Heart left ventricle (tissue), 16 donors: ENCODE data around the gene LAMB4. TPM values are rescaled to one million over a fixed set of nuclear protein-coding genes. Genes with fewer than 3 reads are reported as not detected.

Source experiments
- ATAC-seq, 4 donors: fragments of 200-7000 bp; cut with Tn5 transposase; one replicate each; pipeline ENCODE4 v1.9.1; 2020 to 2022; ENCODE audit warnings: moderate library complexity in 4 of 4, mild to moderate bottlenecking in 3 of 4, moderate number of reproducible peaks in 1 of 4
- DNase-seq, 5 donors: peaks; one replicate each; pipeline ENCODE4 v3.0.0-alpha.2; 2020
- H3K27ac ChIP-seq, 12 donors: fragments of 200-600 bp; sonication (generic) in 4 of 12; one replicate each; pipeline versions ENCODE4 v1.5.0 to v1.8.0; 2016 to 2022; ENCODE audit warnings: mild to moderate bottlenecking in 2 of 12
- H3K27me3 ChIP-seq, 9 donors: fragments of 200-600 bp; sonication (generic) in 2 of 9; one replicate each; pipeline versions ENCODE4 v1.5.1 to v1.8.0; 2016 to 2022; ENCODE audit warnings: mild to moderate bottlenecking in 3 of 9
- H3K36me3 ChIP-seq, 9 donors: fragments of 200-600 bp; sonication (generic) in 2 of 9; one replicate each; pipeline versions ENCODE4 v1.5.0 to v1.8.0; 2018 to 2022; ENCODE audit warnings: mild to moderate bottlenecking in 2 of 9
- H3K4me1 ChIP-seq, 12 donors: fragments of 200-600 bp; sonication (generic) in 4 of 12; one replicate each; pipeline versions ENCODE4 v1.5.0 to v1.8.0; 2016 to 2022; ENCODE audit warnings: mild to moderate bottlenecking in 3 of 12
- H3K4me3 ChIP-seq, 12 donors: fragments of 200-600 bp; sonication (generic) in 4 of 12; one replicate each; pipeline versions ENCODE4 v1.5.0 to v1.8.0; 2017 to 2022; ENCODE audit warnings: mild to moderate bottlenecking in 9 of 12, moderate library complexity in 4 of 12
- H3K9me3 ChIP-seq, 12 donors: fragments of 200-600 bp; sonication (generic) in 4 of 12; one replicate each; pipeline versions ENCODE4 v1.5.0 to v1.8.0; 2016 to 2022; ENCODE audit warnings: mild to moderate bottlenecking in 1 of 12
- POLR2A ChIP-seq, 2 donors: fragments of 450-650 bp; IDR thresholded peaks; one replicate each; pipeline ENCODE4 v1.6.1; 2017; ENCODE audit warnings: antibody characterized with exemption in 2 of 2, mild to moderate bottlenecking in 2 of 2, moderate library complexity in 2 of 2
- WGBS, 4 donors: extraction: QIAGEN DNeasy Blood & Tissue Kit in 2 of 4; methylation state at CpG; one replicate each; pipeline versions ENCODE4 v1.1.5 to v1.1.7; 2013 to 2018; 5-methylcytosine and 5-hydroxymethylcytosine counted together
- intact Hi-C, 10 donors: fragments of 100-400 bp; cut with DNase I; formaldehyde crosslinking; loops; one replicate each; pipeline versions ENCODE4 v1.11.1 to v1.14.2; 2022
- polyA plus RNA-seq, 2 donors: library from polyadenylated mRNA; stranded (reverse); fragments of 200-250 nt; gene quantifications; one replicate each; pipeline ENCODE4 v1.2.3, GENCODE V29; 2013
- total RNA-seq, 9 donors: library from RNA; depleted of rRNA in 2 of 9; stranded (reverse); fragments of >200 nt in 2 of 9; fragmentation: NEBNext Ultra II Directional in 3 of 9; extraction: Animal tissue kit (Norgen Biotek cat#: 25700) in 3 of 9; gene quantifications; one replicate each; pipeline versions ENCODE4 v1.1.0 to v1.2.4, GENCODE V29; 2016 to 2023
- TF ChIP-seq, protein P1 (sequence below), 12 donors: fragments of 200-600 bp; sonication (generic) in 4 of 12; IDR thresholded peaks; one replicate each; pipeline versions ENCODE4 v1.5.0 to v1.8.0; 2018 to 2022; ENCODE audit warnings: antibody characterized with exemption in 12 of 12, mild to moderate bottlenecking in 5 of 12
- donor health status: ischemic (EF 13 %, LVEDD 7.1; RV severe dilation, severe dysfunction).
- donor health status: healthy with polysubstance abuse.
- donor health status: DM: no; HTN: yes; CAD: no.
- donor health status: DM: no; HTN: no; CAD: no.
- donor health status: ischemic (EF 25% LVEDD 6.9; RV normal size, moderate dysfunction).
- donor health status: ischemic (EF 25% LVEDD 5.7; RV mildly dilated, moderate dysfunction).
- donor health status: healthy.
- donor health status: DM: yes; HTN: yes; CAD: no.
- donor health status: ischemic (EF 35%, LVEDD 5.7; RV mildly dilated, moderate dysfunction).
- donor health status: nonischemic (EF 11% LVEDD 7.7; RV severe dilation, severe dysfunction).
- donor health status: DM: yes; HTN: yes; CAD: no.
- donor health status: PGD.
- donor health status: ischemic (EF 29% LVEDD 5.4; RV normal size, mild dysfunction).
- donor health status: nonischemic (EF 23%, LVEDD 6.1; RV moderate dilation, normal function).

LAMB4 gene
- total and polyA plus RNA-seq, 11 donors: 0.19 to 0.31 (median 0.26) TPM; not detected in 4

DNA sequence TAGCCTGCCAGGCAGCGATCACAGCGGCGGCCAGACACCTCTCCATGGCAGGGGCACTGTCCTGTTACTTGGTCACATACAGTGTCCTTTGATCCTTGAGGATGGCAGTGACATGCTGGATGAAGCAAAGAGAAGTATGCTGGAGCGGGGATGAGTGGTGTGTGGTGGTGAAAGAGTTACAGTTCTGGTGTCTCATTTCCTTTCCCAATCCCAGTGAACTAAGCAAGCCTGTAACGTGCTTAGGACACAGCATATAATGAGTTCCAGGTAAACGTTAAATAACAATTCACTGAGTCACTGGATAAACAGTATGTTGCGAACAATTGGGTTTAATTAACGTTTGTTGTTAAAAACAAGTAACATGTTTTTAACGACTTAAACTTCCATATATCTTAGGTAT is 63.7 kb downstream of the LAMB4 start:
- no peaks in the 10 kb centered on the region for H3K4me1 ChIP-seq
- no peak for TF ChIP-seq POLR2A (IDR thresholded peaks at IDR 0.05)
- TF ChIP-seq, protein P1, sequence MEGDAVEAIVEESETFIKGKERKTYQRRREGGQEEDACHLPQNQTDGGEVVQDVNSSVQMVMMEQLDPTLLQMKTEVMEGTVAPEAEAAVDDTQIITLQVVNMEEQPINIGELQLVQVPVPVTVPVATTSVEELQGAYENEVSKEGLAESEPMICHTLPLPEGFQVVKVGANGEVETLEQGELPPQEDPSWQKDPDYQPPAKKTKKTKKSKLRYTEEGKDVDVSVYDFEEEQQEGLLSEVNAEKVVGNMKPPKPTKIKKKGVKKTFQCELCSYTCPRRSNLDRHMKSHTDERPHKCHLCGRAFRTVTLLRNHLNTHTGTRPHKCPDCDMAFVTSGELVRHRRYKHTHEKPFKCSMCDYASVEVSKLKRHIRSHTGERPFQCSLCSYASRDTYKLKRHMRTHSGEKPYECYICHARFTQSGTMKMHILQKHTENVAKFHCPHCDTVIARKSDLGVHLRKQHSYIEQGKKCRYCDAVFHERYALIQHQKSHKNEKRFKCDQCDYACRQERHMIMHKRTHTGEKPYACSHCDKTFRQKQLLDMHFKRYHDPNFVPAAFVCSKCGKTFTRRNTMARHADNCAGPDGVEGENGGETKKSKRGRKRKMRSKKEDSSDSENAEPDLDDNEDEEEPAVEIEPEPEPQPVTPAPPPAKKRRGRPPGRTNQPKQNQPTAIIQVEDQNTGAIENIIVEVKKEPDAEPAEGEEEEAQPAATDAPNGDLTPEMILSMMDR (IDR thresholded peaks at IDR 0.05): no peak
- ATAC-seq (no peak), DNase-seq (no peak)
- no peak overlapping the region for H3K27ac ChIP-seq
- H3K9me3 ChIP-seq: no peaks in the 10 kb centered on the region
- no peaks in the 10 kb centered on the region for H3K27me3 ChIP-seq
- H3K36me3 ChIP-seq: no peaks in the 10 kb centered on the region
- intact Hi-C loops: no loop called here
- WGBS, 4 donors: 85 to 91% (median 88%) methylated on average over 9 of the region's 9 CpGs
- no peak overlapping the region for H3K4me3 ChIP-seq

DNA sequence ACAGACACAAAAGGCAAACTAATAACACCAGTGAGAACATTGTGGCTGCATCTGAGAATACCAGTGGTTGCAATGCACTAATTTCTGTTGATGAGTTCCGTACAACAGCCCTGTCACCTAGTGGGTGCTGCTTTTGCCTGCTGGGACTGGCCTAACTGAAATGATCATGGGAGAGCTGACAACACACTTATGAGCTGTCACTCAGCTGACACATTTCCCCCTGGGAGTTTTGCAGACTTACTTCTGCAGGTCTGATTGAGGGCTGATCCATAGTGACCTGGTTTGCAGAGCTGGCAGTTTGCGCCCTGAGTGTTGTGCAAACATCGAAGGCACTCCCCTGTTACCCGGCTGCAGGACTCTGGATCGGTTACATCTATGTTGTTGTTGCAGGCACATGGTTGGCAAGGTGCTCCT is 66.6 kb downstream of the LAMB4 start:
- no peaks in the 10 kb centered on the region for H3K36me3 ChIP-seq
- intact Hi-C loops: no loop called here
- WGBS, 4 donors: 89 to 97% (median 91%) methylated on average over 5 of the region's 5 CpGs
- H3K4me1 ChIP-seq: peaks cover 0 to 3% (median 0%) of the 10 kb centered on the region in 12 donors
- no peak overlapping the region for H3K27ac ChIP-seq
- H3K4me3 ChIP-seq: no peak overlapping the region
- no peak for ATAC-seq
- no peaks in the 10 kb centered on the region for H3K9me3 ChIP-seq
- no peaks in the 10 kb centered on the region for H3K27me3 ChIP-seq
- no peak for DNase-seq
- TF ChIP-seq POLR2A (IDR thresholded peaks at IDR 0.05): no peak

GRCh38 chr7:108062250-108063014 is 67.7 kb downstream of the LAMB4 start:
- Histone ChIP-seq H3K27ac (no peak overlapping the region), H3K4me3 (no peak overlapping the region), H3K9me3 (no peaks in the 10 kb centered on the region), H3K4me1 (peaks cover 0 to 3% (median 0%) of the 10 kb centered on the region in 12 donors), H3K27me3 (no peaks in the 10 kb centered on the region), H3K36me3 (no peaks in the 10 kb centered on the region)
- TF ChIP-seq, protein P1 (IDR thresholded peaks at IDR 0.05): no peak
- TF ChIP-seq POLR2A (IDR thresholded peaks at IDR 0.05): no peak
- ATAC-seq: no peak
- intact Hi-C loops: no loop called here
- WGBS, 4 donors: 66 to 72% (median 68%) methylated on average over 5 of the region's 5 CpGs
- DNase-seq: no peak

GRCh38 chr7:108059526-108059925 is 70.6 kb downstream of the LAMB4 start:
- no peak for TF ChIP-seq POLR2A (IDR thresholded peaks at IDR 0.05)
- TF ChIP-seq, protein P1 (IDR thresholded peaks at IDR 0.05): no peak
- Histone ChIP-seq H3K27me3 (no peaks in the 10 kb centered on the region), H3K4me1 (peaks cover 0 to 9% (median 0%) of the 10 kb centered on the region in 12 donors), H3K9me3 (no peaks in the 10 kb centered on the region), H3K4me3 (no peak overlapping the region), H3K36me3 (no peaks in the 10 kb centered on the region), H3K27ac (no peak overlapping the region)
- 85 to 90% (median 86%) methylated on average over 6 of the region's 6 CpGs for WGBS, 4 donors
- DNase-seq (no peak), ATAC-seq (peak in 1 of 4 donors; percentile 33)
- intact Hi-C loops: no loop called here
